Measurements from ENCODE around the gene CHN2.

GRCh38 chr7:29193316-29194205 is 1.0 kb upstream of the CHN2 start:
- TF ChIP-seq POLR2A (IDR thresholded peaks at IDR 0.05; ENCODE audit: extremely low read depth, insufficient read length), result no peak
- no peak for TF ChIP-seq CTCF (IDR thresholded peaks at IDR 0.05; ENCODE audit: low read depth, low read length)
